GM18520 (cell line): Measurements from ENCODE around the gene SLC35E2B.

ENCODE experiments used
- ATAC-seq: cut with Tn5 transposase; IDR thresholded peaks from one replicate; pipeline ENCODE4 v1.9.1; 2021; ENCODE audit not compliant: unreplicated experiment

SLC35E2B gene

GRCh38 chr1:1615256-1616044, 77.1 kb downstream of the SLC35E2B start, which contains the start of gene MIB2:
MIB2 (plus strand) TSS chr1:1615500; CDS start chr1:1623453, 7,953 bp downstream.
- ATAC-seq, result peak; percentile 74

- ATAC-seq, result no peak
Observed at GRCh38 chr1:1614954-1615255, 77.7 kb downstream of the SLC35E2B start.

- ATAC-seq, result no peak
Observed at GRCh38 chr1:1614204-1614953, 78.2 kb downstream of the SLC35E2B start.

- ATAC-seq, result no peak
Observed at GRCh38 chr1:1613509-1614082, 79.0 kb downstream of the SLC35E2B start.

- no peak for ATAC-seq
Observed at GRCh38 chr1:1612104-1612400, 80.5 kb downstream of the SLC35E2B start.

- no peak for ATAC-seq
Observed at GRCh38 chr1:1610796-1611195, 81.8 kb downstream of the SLC35E2B start.

GRCh38 chr1:1609822-1610485, 82.6 kb downstream of the SLC35E2B start:
- no peak for ATAC-seq
